Caco-2 (cell line): ENCODE measurements around the gene TCP11. TPM values are rescaled to one million over a fixed set of nuclear protein-coding genes. Genes with fewer than 3 reads are reported as not detected.

ENCODE experiments used
- BruUV-seq: library from RNA; stranded (reverse); fragments of 400-500 nt; replicated peaks from 2 replicates; lab custom pipeline; 2021; lab: Mats Ljungman, UMichigan
- CTCF ChIA-PET: fragments of 300-600 bp; sonication (Branson Sonifier 250); formaldehyde crosslinking; loops from one replicate; lab custom pipeline; 2022; ENCODE audit warnings: antibody characterized with exemption; lab: Charles Lee
- POLR2A ChIA-PET: fragments of 300-600 bp; sonication (Branson Sonifier 250); formaldehyde crosslinking; loops from one replicate; lab custom pipeline; 2022; ENCODE audit warnings: antibody characterized with exemption; lab: Charles Lee
- DNase-seq, 2 experiments: peaks; one replicate each; pipeline versions ENCODE4 v3.0.0 to v3.0.0-alpha.2; 2020 to 2022
- H3K27me3 ChIP-seq: replicated peaks from 2 replicates; pipeline ENCODE4 v1.6.0; 2011; ENCODE audit warnings: low read length; ENCODE audit not compliant: control insufficient read depth, insufficient read depth
- H3K36me3 ChIP-seq: 2 replicates; pipeline ENCODE4 v1.5.1; 2011; ENCODE audit warnings: low read length; ENCODE audit not compliant: control insufficient read depth, insufficient read depth
- H3K4me1 ChIP-seq: fragments of 250-450 bp; sonication (Bioruptor Pico); 2 replicates; pipeline ENCODE4 v1.5.1; 2020; ENCODE audit warnings: mild to moderate bottlenecking
- H3K4me3 ChIP-seq: 2 replicates; pipeline ENCODE4 v1.5.1; 2011; ENCODE audit warnings: low read depth, mild to moderate bottlenecking, control low read depth, low read length
- H3K9me3 ChIP-seq: fragments of 250-450 bp; sonication (Bioruptor Pico); 2 replicates; pipeline ENCODE4 v1.5.1; 2020; ENCODE audit warnings: mild to moderate bottlenecking, moderate library complexity
- H3K27ac Mint-ChIP-seq: one replicate; pipeline ENCODE4 v1.8.0; 2022; ENCODE audit warnings: mixed read lengths; ENCODE audit not compliant: unreplicated experiment
- H3K27me3 Mint-ChIP-seq: one replicate; pipeline ENCODE4 v1.8.0; 2022; ENCODE audit warnings: mixed read lengths; ENCODE audit not compliant: insufficient read depth, unreplicated experiment
- H3K36me3 Mint-ChIP-seq: one replicate; pipeline ENCODE4 v1.8.0; 2022; ENCODE audit warnings: mild to moderate bottlenecking, mixed read lengths; ENCODE audit not compliant: insufficient read depth, unreplicated experiment
- H3K4me1 Mint-ChIP-seq: one replicate; pipeline ENCODE4 v1.8.0; 2022; ENCODE audit warnings: low read depth, mixed read lengths; ENCODE audit not compliant: unreplicated experiment
- H3K4me3 Mint-ChIP-seq: one replicate; pipeline ENCODE4 v1.8.0; 2022; ENCODE audit warnings: mild to moderate bottlenecking, moderate library complexity, mixed read lengths; ENCODE audit not compliant: unreplicated experiment
- H3K9me3 Mint-ChIP-seq: one replicate; pipeline ENCODE4 v1.8.0; 2022; ENCODE audit warnings: mixed read lengths; ENCODE audit not compliant: unreplicated experiment
- intact Hi-C: fragments of 100-400 bp; cut with micrococcal nuclease; formaldehyde crosslinking; loops from one replicate; pipeline ENCODE4 v1.10.0; 2022; ENCODE audit not compliant: unreplicated experiment
- total RNA-seq: library from RNA; stranded (reverse); gene quantifications from 2 replicates; pipeline ENCODE4 v1.2.3, GENCODE V29; 2022
- TF ChIP-seq, protein P1 (sequence below), 2 experiments: fragments of 200-600 bp in 1 of 2; IDR thresholded peaks; 1 replicate in 1 of 2; 2 replicates in 1 of 2; pipeline versions ENCODE4 v1.5.1 to v1.8.0; 2011 to 2022; ENCODE audit warnings: antibody characterized with exemption in 1 of 2, control low read depth in 1 of 2, inconsistent platforms in 1 of 2, low read depth in 1 of 2, low read length in 1 of 2, mild to moderate bottlenecking in 1 of 2, moderate library complexity in 1 of 2; ENCODE audit not compliant: insufficient read depth in 1 of 2, severe bottlenecking in 1 of 2, unreplicated experiment in 1 of 2

Gene TCP11
- total RNA-seq, 1 experiment from 2014 or later: not detected

DNA sequence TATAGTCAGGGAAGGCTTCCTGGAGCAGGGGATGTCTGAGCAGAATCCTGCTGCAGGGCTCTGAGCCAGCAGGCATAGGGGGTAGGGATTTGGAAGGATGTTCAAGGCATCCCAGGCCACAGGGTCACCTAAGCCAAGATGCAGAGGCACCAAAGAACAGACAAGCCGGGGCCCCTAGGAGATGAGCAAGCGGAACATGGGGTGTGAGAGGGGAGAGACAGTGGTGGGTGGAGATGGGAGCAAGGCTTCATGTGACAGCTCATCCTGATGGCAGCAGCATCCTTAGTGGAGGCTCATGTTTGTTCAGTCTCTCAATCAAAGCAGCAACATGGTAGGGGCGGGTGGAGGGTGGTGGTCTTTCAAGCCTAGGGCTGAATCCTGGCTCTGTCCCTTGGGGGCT, 29.8 kb upstream of the TCP11 start:
- BruUV-seq: no TSS peak
- no peaks in the 10 kb centered on the region for H3K9me3 ChIP-seq
- CTCF ChIA-PET: no interaction called here
- Mint-ChIP-seq H3K4me3 (no peak overlapping the region), H3K36me3 (no peaks in the 10 kb centered on the region), H3K9me3 (peaks cover 10% of the 10 kb centered on the region), H3K27me3 (no peaks in the 10 kb centered on the region), H3K27ac (no peak overlapping the region), H3K4me1 (no peaks in the 10 kb centered on the region)
- DNase-seq: no peak
- H3K4me3 ChIP-seq: no peak overlapping the region
- H3K27me3 ChIP-seq: no peaks in the 10 kb centered on the region
- no peaks in the 10 kb centered on the region for H3K36me3 ChIP-seq
- TF ChIP-seq, protein P1, sequence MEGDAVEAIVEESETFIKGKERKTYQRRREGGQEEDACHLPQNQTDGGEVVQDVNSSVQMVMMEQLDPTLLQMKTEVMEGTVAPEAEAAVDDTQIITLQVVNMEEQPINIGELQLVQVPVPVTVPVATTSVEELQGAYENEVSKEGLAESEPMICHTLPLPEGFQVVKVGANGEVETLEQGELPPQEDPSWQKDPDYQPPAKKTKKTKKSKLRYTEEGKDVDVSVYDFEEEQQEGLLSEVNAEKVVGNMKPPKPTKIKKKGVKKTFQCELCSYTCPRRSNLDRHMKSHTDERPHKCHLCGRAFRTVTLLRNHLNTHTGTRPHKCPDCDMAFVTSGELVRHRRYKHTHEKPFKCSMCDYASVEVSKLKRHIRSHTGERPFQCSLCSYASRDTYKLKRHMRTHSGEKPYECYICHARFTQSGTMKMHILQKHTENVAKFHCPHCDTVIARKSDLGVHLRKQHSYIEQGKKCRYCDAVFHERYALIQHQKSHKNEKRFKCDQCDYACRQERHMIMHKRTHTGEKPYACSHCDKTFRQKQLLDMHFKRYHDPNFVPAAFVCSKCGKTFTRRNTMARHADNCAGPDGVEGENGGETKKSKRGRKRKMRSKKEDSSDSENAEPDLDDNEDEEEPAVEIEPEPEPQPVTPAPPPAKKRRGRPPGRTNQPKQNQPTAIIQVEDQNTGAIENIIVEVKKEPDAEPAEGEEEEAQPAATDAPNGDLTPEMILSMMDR (IDR thresholded peaks at IDR 0.05; ENCODE audit: insufficient read depth in 1 of 2, low read depth in 1 of 2, low read length in 1 of 2, severe bottlenecking in 1 of 2, unreplicated experiment in 1 of 2): no peak
- H3K4me1 ChIP-seq: peaks cover 5% of the 10 kb centered on the region; the same call in 1 of the 2 replicates
- intact Hi-C loops: no loop called here
- POLR2A ChIA-PET: no interaction called here

DNA sequence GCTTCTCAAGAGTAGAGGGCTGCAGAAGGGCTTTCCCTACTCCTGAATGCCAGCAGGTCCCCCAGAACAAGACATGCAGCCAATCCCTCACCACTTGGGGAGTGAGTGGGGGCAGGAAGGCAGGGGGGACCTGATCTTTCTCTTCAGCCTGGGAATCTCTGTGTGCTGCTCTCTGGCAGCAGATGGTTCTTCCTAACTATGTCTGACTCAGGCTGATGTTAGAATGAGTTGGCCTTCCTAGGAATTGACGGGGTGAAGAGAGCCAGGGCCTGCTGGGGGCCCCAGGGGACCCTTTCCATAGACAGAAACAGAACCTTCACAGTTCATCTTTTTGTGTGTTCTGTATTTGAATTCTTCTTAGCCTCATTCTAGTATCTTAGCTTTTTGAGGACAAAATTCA, 29.0 kb upstream of the TCP11 start:
- Mint-ChIP-seq H3K27me3 (no peaks in the 10 kb centered on the region), H3K36me3 (no peaks in the 10 kb centered on the region), H3K27ac (no peak overlapping the region), H3K4me3 (no peak overlapping the region), H3K9me3 (peaks cover 10% of the 10 kb centered on the region), H3K4me1 (no peaks in the 10 kb centered on the region)
- no peaks in the 10 kb centered on the region for H3K36me3 ChIP-seq
- ChIA-PET CTCF (no interaction called here), POLR2A (no interaction called here)
- intact Hi-C loops: no loop called here
- no peaks in the 10 kb centered on the region for H3K27me3 ChIP-seq
- DNase-seq: no peak
- H3K4me1 ChIP-seq: peaks cover 6% of the 10 kb centered on the region; the same call in 1 of the 2 replicates
- no peaks in the 10 kb centered on the region for H3K9me3 ChIP-seq
- TF ChIP-seq, protein P1 (IDR thresholded peaks at IDR 0.05; ENCODE audit: insufficient read depth in 1 of 2, low read depth in 1 of 2, low read length in 1 of 2, severe bottlenecking in 1 of 2, unreplicated experiment in 1 of 2): no peak
- H3K4me3 ChIP-seq: no peak overlapping the region
- BruUV-seq: no TSS peak

DNA sequence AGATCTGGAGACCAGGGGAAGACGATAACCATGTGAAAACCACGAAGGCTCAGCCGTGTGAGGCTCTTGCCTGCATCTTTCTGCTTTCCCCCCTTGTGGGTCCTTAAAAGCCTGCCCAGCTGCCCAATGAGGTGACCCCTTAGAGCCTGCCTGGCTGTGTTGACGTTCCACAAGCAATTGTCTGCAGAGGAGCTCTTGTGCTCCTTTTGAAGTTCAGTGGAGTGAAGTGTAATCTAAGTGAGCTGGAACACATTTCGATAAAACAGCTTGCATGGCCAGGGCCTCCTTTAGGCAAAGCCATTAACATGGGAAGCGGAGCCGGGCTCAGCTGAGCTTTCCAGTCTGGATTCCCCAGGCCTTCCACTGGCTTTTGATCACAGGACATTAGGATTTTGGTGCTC, 27.3 kb upstream of the TCP11 start:
- H3K4me3 ChIP-seq: no peak overlapping the region
- POLR2A ChIA-PET: no interaction called here
- CTCF ChIA-PET: interaction anchor here (0.6 to 0.7 kb wide), 2 partner anchors 27 to 94 kb away, joined by 3 read pairs; no protein-coding TSS in a partner anchor
- H3K4me1 ChIP-seq: peaks cover 6% of the 10 kb centered on the region; the same call in 1 of the 2 replicates
- TF ChIP-seq, protein P1 (IDR thresholded peaks at IDR 0.05; ENCODE audit: insufficient read depth in 1 of 2, low read depth in 1 of 2, low read length in 1 of 2, severe bottlenecking in 1 of 2, unreplicated experiment in 1 of 2): no peak
- intact Hi-C loops: no loop called here
- Mint-ChIP-seq H3K27me3 (no peaks in the 10 kb centered on the region), H3K27ac (no peak overlapping the region), H3K36me3 (no peaks in the 10 kb centered on the region), H3K4me1 (peaks cover 7% of the 10 kb centered on the region), H3K4me3 (no peak overlapping the region), H3K9me3 (peaks cover 16% of the 10 kb centered on the region)
- no peaks in the 10 kb centered on the region for H3K36me3 ChIP-seq
- H3K9me3 ChIP-seq: no peaks in the 10 kb centered on the region
- DNase-seq: no peak
- no TSS peak for BruUV-seq
- H3K27me3 ChIP-seq: no peaks in the 10 kb centered on the region
